ENCODE results near the gene SET.

The SET gene

DNA sequence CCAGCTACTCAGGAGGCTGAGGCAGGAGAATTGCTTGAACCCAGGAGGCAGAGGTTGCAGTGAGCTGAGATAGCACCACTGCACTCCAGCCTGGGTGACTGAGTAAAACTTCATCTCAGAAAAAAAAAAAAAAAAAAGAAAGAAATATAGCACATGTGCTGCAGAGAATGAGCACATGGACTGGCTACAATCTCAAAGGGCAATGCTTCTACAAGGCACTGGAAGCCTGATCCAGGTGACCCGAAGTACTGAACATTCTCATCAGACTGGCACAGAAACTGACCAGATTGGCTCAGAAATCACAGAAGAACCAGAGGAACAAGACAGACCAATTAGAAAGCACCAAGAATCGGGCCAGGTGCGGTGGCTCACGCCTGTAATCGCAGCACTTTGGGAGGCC, 37.2 kb upstream of the SET start:
- Histone ChIP-seq H3K36me3 (replicated peaks) (no peaks in the 10 kb centered on the region), H3K27ac (no peak overlapping the region), H3K4me3 (ENCODE audit: low read depth, low read length) (no peak overlapping the region), H3K27me3 (replicated peaks) (no peaks in the 10 kb centered on the region)
- in situ Hi-C loops (cut with HindIII; ENCODE audit: low pct_ligation_motif_present, low sequenced_read_pairs), result no loop called here
- DNase-seq, result no peak
- TF ChIP-seq, protein P1, sequence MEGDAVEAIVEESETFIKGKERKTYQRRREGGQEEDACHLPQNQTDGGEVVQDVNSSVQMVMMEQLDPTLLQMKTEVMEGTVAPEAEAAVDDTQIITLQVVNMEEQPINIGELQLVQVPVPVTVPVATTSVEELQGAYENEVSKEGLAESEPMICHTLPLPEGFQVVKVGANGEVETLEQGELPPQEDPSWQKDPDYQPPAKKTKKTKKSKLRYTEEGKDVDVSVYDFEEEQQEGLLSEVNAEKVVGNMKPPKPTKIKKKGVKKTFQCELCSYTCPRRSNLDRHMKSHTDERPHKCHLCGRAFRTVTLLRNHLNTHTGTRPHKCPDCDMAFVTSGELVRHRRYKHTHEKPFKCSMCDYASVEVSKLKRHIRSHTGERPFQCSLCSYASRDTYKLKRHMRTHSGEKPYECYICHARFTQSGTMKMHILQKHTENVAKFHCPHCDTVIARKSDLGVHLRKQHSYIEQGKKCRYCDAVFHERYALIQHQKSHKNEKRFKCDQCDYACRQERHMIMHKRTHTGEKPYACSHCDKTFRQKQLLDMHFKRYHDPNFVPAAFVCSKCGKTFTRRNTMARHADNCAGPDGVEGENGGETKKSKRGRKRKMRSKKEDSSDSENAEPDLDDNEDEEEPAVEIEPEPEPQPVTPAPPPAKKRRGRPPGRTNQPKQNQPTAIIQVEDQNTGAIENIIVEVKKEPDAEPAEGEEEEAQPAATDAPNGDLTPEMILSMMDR (IDR thresholded peaks at IDR 0.05; ENCODE audit: low read depth, low read length, missing control alignments), result no peak

DNA sequence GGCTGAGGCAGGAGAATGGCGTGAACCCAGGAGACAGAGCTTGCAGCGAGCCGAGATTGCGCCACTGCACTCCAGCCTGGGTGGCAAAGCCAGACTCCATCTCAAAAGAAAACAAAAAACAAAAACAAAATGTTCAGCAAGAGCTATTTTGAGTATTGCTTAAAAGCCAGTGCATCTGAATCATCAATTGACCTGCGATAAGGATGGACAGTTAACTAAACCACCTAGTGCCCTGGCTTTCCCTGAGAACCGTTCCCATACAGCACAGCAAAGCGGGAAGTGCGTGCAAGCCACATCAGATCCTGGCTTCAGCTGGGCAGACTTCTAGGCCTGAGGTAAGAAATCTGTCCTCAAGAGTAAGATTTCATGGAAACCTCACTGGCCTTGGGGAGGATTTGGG, 35.1 kb upstream of the SET start:
- H3K27me3 ChIP-seq (replicated peaks), result no peaks in the 10 kb centered on the region
- no peak overlapping the region for H3K27ac ChIP-seq
- H3K4me3 ChIP-seq (ENCODE audit: low read depth, low read length), result no peak overlapping the region
- in situ Hi-C loops (cut with HindIII; ENCODE audit: low pct_ligation_motif_present, low sequenced_read_pairs), result no loop called here
- no peak for DNase-seq
- TF ChIP-seq, protein P1 (IDR thresholded peaks at IDR 0.05; ENCODE audit: low read depth, low read length, missing control alignments), result no peak
- no peaks in the 10 kb centered on the region for H3K36me3 ChIP-seq (replicated peaks)

DNA sequence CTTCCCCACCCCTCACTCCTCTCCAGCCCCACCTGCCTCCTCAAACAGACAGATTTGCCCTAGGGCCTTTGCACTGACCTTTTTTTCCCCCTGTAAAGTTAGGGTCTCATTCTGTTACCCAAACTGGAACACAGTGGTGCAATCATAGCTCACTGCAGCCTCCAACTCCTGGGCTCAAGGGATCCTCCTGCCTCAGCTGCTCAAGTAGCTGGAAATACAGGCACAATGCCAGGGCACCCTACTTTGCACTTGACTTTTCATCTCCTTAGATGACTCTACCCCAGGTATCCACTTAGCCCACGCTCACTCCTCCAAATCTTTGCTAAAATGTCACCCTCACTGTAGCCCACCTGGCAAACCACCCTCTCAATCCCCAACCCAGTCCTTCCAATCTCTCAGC, 34.5 kb upstream of the SET start:
- in situ Hi-C loops (cut with HindIII; ENCODE audit: low pct_ligation_motif_present, low sequenced_read_pairs), result no loop called here
- Histone ChIP-seq H3K27ac (no peak overlapping the region), H3K36me3 (replicated peaks) (no peaks in the 10 kb centered on the region), H3K27me3 (replicated peaks) (no peaks in the 10 kb centered on the region), H3K4me3 (ENCODE audit: low read depth, low read length) (no peak overlapping the region)
- TF ChIP-seq, protein P1 (IDR thresholded peaks at IDR 0.05; ENCODE audit: low read depth, low read length, missing control alignments), result no peak
- DNase-seq, result no peak

DNA sequence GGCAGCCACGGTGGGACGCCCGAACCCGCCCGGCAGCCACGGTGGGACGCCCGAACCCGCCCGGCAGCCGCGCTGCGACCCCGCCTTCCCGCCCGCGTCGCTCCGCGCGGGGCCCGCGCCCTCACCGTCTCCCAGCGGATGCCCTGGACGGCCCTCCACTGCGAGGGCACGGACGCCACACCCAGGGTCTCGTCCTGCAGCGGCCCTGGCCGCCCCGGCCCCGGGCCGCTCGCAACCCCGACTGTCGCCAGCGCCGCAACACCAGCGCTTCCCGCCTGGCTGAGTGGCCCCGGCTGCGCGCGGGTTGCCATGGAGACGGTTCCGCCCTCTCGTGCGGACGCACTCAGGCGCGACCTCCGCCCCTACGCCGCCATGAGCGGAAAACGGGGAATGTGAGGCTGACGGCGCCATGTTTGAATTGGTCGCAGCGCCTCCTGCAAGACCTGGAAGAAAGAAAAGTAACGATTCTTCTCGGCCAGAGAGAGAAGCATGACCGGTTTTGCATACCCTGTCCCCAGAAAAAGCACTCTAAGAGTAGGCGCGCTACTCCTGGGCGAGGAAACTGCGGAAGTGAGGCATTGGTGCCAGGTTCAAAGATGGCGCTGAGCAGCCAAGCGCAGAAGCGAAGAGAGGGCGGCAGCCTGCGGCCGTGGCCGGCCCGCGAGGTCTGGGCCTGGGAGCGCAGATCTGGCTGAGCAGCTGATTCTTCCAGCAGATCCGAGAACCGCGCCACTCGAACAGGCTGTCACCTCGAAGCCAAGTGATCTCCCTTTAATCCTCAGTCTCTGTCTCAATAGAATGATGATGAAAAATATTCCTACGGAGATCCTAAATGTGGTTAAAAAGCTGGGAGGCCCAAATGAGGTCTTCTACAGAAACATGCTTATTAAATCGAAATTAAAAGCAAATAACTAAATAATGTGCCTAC, 32.3 kb upstream of the SET start, which contains the start of gene DYNC2I2:
DYNC2I2 (minus strand) TSS at position 432 of the 928 bp plus-strand sequence; CDS start at position 311, 121 bp downstream.
- Histone ChIP-seq H3K36me3 (replicated peaks) (no peaks in the 10 kb centered on the region), H3K4me3 (ENCODE audit: low read depth, low read length) (peak within 1 kb of the TSS; percentile 68), H3K27me3 (replicated peaks) (no peaks in the 10 kb centered on the region), H3K27ac (peak within 1 kb of the TSS; percentile 100)
- in situ Hi-C loops (cut with HindIII; ENCODE audit: low pct_ligation_motif_present, low sequenced_read_pairs), result no loop called here
- peak; percentile 86 for DNase-seq
- TF ChIP-seq, protein P1 (IDR thresholded peaks at IDR 0.05; ENCODE audit: low read depth, low read length, missing control alignments), result no peak

DNA sequence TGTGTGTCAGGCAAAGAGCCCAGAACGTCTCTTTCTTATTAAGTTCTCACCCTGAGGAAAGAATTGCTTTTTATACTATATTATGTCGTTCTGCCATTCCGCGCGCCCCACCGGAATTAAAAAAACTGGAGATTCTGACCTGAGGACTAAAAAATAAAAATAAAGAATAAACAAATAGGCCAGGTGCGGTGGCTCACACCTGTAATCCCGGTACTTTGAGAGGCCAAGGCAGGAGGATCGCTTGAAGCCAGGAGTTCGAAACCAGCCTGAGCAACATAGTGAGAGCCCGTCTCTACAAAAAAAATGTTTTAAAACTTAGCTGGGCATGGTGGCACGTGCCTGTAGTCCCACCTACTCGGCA, 31.7 kb upstream of the SET start:
- in situ Hi-C loops (cut with HindIII; ENCODE audit: low pct_ligation_motif_present, low sequenced_read_pairs), result no loop called here
- no peak for DNase-seq
- Histone ChIP-seq H3K36me3 (replicated peaks) (no peaks in the 10 kb centered on the region), H3K27ac (peak overlapping the region; percentile 100), H3K27me3 (replicated peaks) (no peaks in the 10 kb centered on the region), H3K4me3 (ENCODE audit: low read depth, low read length) (no peak overlapping the region)
- TF ChIP-seq, protein P1 (IDR thresholded peaks at IDR 0.05; ENCODE audit: low read depth, low read length, missing control alignments), result no peak

All from brain microvascular endothelial cell (primary cell).